Measurements from ENCODE around the gene TRIM14.
"Not testable (repeated sequence)": the region's sequence is repeated elsewhere in the genome, so short reads cannot be mapped to it uniquely, and the experiment has no call there.

TRIM14 gene

DNA sequence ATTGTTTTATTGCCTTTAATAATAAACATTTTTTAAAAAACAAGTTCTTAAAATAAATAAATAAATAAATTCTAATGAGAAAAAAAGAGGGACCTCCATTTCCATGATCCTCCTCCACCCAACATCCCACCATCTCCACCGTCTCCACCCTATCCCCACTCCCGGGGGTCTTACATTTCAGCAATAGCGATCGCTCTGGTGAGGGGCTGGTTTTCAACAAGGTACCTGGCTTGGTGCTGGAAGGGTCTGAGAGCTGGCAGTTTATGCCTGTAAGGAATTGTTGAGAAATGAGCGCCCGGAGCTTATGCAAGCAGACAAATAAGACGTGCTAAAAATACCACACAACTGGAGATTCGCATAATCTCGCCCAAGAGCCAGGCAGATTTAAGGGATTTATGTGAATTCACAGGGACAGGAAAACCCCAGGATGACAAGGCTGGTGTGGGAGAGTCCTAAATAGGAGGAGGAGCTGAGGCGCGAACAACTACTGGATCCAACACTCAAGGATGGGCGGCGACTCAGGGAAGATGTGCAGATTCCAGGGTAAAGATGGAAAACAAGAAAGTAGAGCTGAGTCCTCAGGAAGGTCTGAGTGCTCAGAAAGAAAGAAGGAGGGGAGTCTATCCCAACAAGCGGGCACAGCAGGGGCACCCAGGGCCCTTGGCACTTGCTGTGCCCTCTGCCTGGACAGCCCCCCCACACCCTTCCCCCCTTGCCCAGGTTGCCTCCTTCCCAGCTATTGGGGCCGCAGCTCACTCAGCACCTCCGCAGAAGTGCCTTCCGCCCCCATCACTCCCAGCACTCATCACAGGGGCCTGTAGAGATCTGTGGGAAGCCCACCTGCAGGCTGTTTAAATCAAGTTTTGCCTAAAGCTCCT is 27.0 kb downstream of the TRIM14 start:
- no peaks in the 10 kb centered on the region for H3K79me2 ChIP-seq (ENCODE audit: insufficient read depth, low read length)
- no peaks in the 10 kb centered on the region for H4K20me1 ChIP-seq (ENCODE audit: low read depth, low read length)
- H3K27me3 ChIP-seq (ENCODE audit: low read length), result no peaks in the 10 kb centered on the region
- no peak overlapping the region for H3K4me3 ChIP-seq (ENCODE audit: insufficient read depth, low read length, poor library complexity, severe bottlenecking)
- TF ChIP-seq, protein P1, sequence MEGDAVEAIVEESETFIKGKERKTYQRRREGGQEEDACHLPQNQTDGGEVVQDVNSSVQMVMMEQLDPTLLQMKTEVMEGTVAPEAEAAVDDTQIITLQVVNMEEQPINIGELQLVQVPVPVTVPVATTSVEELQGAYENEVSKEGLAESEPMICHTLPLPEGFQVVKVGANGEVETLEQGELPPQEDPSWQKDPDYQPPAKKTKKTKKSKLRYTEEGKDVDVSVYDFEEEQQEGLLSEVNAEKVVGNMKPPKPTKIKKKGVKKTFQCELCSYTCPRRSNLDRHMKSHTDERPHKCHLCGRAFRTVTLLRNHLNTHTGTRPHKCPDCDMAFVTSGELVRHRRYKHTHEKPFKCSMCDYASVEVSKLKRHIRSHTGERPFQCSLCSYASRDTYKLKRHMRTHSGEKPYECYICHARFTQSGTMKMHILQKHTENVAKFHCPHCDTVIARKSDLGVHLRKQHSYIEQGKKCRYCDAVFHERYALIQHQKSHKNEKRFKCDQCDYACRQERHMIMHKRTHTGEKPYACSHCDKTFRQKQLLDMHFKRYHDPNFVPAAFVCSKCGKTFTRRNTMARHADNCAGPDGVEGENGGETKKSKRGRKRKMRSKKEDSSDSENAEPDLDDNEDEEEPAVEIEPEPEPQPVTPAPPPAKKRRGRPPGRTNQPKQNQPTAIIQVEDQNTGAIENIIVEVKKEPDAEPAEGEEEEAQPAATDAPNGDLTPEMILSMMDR (IDR thresholded peaks at IDR 0.05; ENCODE audit: insufficient read depth, low read length, poor library complexity, severe bottlenecking), result no peak
- TF ChIP-seq EZH2phosphoT487 (conservative IDR thresholded peaks at IDR 0.05; ENCODE audit: low read length), result no peak
- H2AFZ ChIP-seq (ENCODE audit: low read depth, low read length, severe bottlenecking), result no peak overlapping the region
- no peak overlapping the region for H3K4me2 ChIP-seq (ENCODE audit: low read depth, low read length, poor library complexity, severe bottlenecking)
- no peaks in the 10 kb centered on the region for H3K9me2 ChIP-seq (replicated peaks; ENCODE audit: insufficient read depth, low read length)
- no peaks in the 10 kb centered on the region for H3K36me3 ChIP-seq (ENCODE audit: low read length)
- H3F3A ChIP-seq (ENCODE audit: insufficient read depth), result no peaks in the 10 kb centered on the region
- no peak overlapping the region for H3K27ac ChIP-seq (ENCODE audit: low read depth, low read length)
- H3K9ac ChIP-seq (ENCODE audit: low read length), result no peak overlapping the region
- no peaks in the 10 kb centered on the region for H3K9me3 ChIP-seq (ENCODE audit: insufficient read depth, low read length)

DNA sequence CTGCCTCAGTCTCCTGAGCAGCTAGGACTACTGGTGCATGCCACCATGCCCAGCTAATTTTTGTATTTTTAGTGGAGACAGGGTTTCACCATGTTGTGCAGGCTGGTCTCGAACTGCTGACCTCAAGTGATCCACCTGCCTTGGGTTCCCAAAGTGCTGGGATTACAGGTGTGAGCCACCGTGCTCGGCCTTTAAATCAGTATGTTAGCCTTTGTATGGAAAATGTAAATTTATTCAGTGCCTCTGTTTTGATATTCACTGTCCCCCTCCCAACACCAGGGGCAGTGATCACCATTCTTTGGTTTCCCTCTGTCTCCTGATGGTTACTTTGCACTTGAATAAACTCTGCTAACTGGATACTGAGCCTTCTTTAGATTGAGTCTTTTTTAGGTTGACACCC is 28.3 kb downstream of the TRIM14 start:
- H2AFZ ChIP-seq (ENCODE audit: low read depth, low read length, severe bottlenecking); H3K4me3 ChIP-seq (ENCODE audit: insufficient read depth, low read length, poor library complexity, severe bottlenecking); H3K79me2 ChIP-seq (ENCODE audit: insufficient read depth, low read length); H3F3A ChIP-seq (ENCODE audit: insufficient read depth); H3K27ac ChIP-seq (ENCODE audit: low read depth, low read length); H3K9ac ChIP-seq (ENCODE audit: low read length); H4K20me1 ChIP-seq (ENCODE audit: low read depth, low read length); H3K9me2 ChIP-seq (replicated peaks; ENCODE audit: insufficient read depth, low read length); H3K9me3 ChIP-seq (ENCODE audit: insufficient read depth, low read length); H3K36me3 ChIP-seq (ENCODE audit: low read length); H3K27me3 ChIP-seq (ENCODE audit: low read length); H3K4me2 ChIP-seq (ENCODE audit: low read depth, low read length, poor library complexity, severe bottlenecking): not testable (repeated sequence)

DNA sequence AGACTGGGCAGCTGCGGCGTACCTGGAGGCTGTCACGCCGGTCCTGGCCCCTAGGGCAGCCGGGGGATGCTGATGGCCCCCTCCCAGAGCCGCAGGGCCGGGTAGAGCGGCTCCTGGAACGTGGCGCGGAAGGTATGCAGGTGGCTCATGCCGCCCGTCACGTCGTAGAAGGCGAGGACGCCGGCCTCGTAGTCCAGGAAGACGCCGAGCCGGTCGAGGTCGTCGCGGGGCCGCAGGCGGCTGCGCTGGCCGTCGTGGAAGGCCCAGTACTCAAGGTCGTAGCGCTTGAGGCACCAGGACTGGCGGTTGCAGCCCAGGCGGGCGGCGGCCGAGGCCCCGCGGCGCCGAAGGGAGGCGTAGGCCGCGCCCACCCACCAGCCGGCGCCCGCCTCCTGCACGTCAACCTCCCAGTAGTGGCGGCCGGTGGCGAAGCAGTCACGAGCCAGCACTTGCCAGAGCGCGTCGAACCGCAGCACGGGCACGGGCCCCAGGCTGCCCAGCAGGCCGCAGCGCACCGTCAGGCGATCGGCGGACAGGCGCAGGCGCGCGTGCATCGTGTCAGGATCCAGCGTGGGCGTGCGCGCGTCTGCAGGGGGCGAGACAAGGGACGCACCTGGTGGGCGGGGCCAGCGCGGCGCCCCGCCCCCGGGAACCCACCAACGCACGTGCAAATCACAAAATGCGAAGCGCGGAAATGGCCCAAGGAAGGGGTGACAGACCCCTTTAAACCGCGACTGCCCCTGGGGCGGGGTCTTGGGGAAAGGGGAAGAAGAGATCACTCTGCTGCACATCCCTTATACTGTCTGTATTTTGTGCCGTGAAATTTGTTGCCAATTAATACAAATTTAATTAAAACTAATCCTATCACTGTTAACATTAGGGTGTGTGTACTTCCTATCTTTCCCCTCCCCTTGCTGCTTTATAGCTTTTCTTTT is 31.3 kb downstream of the TRIM14 start:
- Histone ChIP-seq H3K9me3 (ENCODE audit: insufficient read depth, low read length) (no peaks in the 10 kb centered on the region), H3K4me2 (ENCODE audit: low read depth, low read length, poor library complexity, severe bottlenecking) (no peak overlapping the region), H3K27ac (ENCODE audit: low read depth, low read length) (no peak overlapping the region), H3F3A (ENCODE audit: insufficient read depth) (no peaks in the 10 kb centered on the region), H2AFZ (ENCODE audit: low read depth, low read length, severe bottlenecking) (no peak overlapping the region), H3K4me3 (ENCODE audit: insufficient read depth, low read length, poor library complexity, severe bottlenecking) (no peak overlapping the region), H3K79me2 (ENCODE audit: insufficient read depth, low read length) (no peaks in the 10 kb centered on the region), H3K27me3 (ENCODE audit: low read length) (no peaks in the 10 kb centered on the region), H3K36me3 (ENCODE audit: low read length) (no peaks in the 10 kb centered on the region), H3K9ac (ENCODE audit: low read length) (no peak overlapping the region), H3K9me2 (replicated peaks; ENCODE audit: insufficient read depth, low read length) (no peaks in the 10 kb centered on the region), H4K20me1 (ENCODE audit: low read depth, low read length) (no peaks in the 10 kb centered on the region)
- TF ChIP-seq, protein P1 (IDR thresholded peaks at IDR 0.05; ENCODE audit: insufficient read depth, low read length, poor library complexity, severe bottlenecking), result no peak
- TF ChIP-seq EZH2phosphoT487 (conservative IDR thresholded peaks at IDR 0.05; ENCODE audit: low read length), result no peak

All from SU-DHL-6 (cell line).